Metanephros (tissue), 1 donor: ENCODE measurements around the gene OIT3. TPM values are rescaled to one million over a fixed set of nuclear protein-coding genes. Genes with fewer than 3 reads are reported as not detected.

Experiments
- total RNA-seq: library from RNA; depleted of rRNA; stranded (reverse); fragments of >200 nt; gene quantifications from one replicate; pipeline ENCODE4 v1.2.3, GENCODE V29; 2014

Gene OIT3
- 2.4 TPM for total RNA-seq

DNA sequence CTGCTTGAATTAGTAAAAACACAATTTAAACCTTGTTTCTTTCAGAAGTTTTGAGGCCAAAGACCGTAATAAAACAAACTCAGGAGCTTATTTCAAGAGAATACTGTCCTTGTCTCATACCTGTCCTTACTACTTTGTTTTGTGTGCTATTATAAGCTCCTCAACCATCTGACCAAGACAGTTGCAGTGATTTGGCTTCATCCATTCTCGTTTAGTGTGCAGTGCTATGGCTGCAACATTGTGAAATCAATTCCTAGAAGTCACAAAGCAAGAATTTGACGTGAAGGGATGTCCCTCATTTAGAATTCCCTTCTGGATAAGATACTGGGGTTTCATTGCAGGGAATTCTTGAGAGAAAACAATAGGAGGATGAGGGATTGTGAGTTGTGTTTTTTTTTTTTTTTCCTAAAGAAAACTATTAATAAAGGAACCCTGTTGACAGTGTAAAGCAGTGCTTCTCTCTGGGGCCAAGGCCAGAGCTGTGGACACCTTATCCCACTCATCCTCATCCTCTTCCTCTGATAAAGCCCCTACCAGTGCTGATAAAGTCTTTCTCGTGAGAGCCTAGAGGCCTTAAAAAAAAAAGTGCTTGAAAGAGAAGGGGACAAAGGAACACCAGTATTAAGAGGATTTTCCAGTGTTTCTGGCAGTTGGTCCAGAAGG, at the start of gene OIT3:
TSS of gene OIT3 (plus strand) at position 604 of the 663 bp plus-strand sequence. CDS start 60 bp downstream, outside the sequence.

DNA sequence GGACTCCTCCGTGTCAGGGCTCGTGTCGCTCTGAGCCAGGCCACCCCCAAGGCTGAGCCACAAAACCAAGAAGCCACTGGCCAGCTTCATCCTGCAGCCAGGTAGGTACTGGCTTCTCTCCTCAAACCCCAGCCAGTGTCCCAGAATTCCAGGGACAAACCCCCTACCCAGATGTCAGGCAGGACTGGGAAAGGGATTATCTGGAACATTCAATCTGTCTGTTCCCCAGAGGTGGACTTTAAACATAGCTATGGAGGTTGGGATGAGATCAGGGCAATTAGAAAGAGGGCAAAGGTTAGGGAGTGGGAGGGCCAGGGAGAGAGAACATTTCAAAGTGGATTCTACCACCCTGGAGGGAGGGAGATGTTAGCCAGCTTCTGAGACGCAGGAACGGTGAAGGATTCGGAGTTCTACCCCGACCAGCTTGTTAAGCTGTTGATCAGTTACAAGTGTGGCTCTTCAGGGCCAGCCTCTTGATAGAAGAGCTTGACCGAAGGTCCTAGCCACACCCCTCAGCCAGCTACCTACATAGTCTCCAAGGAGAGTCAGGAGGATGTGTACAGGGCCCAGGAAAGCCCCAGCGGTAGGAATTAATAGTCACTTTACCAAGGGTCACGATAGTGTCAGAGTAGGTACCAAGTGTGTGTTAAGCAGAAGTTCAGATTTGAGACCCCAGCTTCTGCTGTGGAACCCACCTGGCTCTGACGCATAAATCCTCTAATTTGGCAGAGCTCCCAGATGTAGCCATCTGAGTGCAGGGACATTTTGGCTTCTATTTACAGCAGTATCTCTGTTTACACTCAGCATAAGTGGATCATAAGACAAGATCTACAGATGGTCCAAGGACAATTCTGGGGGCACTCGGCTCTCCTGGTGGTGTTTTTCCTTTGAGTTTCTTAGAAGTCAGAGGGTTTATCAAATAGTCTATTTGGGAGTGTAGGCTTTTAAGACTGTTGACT, 61.3 kb downstream of the OIT3 start, which contains the start of gene PLA2G12B:
TSS of gene PLA2G12B (minus strand) at position 211 of the 959 bp plus-strand sequence. CDS start at position 90, 121 bp downstream.

Other genes with a start within 250 kb of the OIT3 start
- 53.8 TPM for gene MCU, start 201.6 kb upstream of the OIT3 start, total RNA-seq
- gene PLA2G12B, start 61.1 kb downstream of the OIT3 start, total RNA-seq: 1.6 TPM
- gene P4HA1, start 203.1 kb downstream of the OIT3 start, total RNA-seq: 52.2 TPM
- gene NUDT13, start 216.7 kb downstream of the OIT3 start, total RNA-seq: 0.70 TPM